HL-60 (cell line): Measurements from ENCODE around the gene CCDC43.

Source experiments
- GABPA ChIP-seq: IDR thresholded peaks from 2 replicates; pipeline ENCODE4 v1.6.1; 2012; ENCODE audit warnings: low read depth
- POLR2AphosphoS5 ChIP-seq: IDR thresholded peaks from 2 replicates; pipeline ENCODE4 v1.6.1; 2012; ENCODE audit warnings: low read depth
- TF ChIP-seq, protein P1 (sequence below): IDR thresholded peaks from one replicate; pipeline ENCODE4 v1.5.1; 2011; ENCODE audit warnings: low read length, control low read depth, inconsistent platforms; ENCODE audit not compliant: insufficient read depth

GRCh38 chr17:44719444-44719843 is 29.9 kb upstream of the CCDC43 start:
- TF ChIP-seq, protein P1, sequence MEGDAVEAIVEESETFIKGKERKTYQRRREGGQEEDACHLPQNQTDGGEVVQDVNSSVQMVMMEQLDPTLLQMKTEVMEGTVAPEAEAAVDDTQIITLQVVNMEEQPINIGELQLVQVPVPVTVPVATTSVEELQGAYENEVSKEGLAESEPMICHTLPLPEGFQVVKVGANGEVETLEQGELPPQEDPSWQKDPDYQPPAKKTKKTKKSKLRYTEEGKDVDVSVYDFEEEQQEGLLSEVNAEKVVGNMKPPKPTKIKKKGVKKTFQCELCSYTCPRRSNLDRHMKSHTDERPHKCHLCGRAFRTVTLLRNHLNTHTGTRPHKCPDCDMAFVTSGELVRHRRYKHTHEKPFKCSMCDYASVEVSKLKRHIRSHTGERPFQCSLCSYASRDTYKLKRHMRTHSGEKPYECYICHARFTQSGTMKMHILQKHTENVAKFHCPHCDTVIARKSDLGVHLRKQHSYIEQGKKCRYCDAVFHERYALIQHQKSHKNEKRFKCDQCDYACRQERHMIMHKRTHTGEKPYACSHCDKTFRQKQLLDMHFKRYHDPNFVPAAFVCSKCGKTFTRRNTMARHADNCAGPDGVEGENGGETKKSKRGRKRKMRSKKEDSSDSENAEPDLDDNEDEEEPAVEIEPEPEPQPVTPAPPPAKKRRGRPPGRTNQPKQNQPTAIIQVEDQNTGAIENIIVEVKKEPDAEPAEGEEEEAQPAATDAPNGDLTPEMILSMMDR = no peak
- TF ChIP-seq GABPA (no peak), POLR2AphosphoS5 (no peak)
